Stimulated activated CD4-positive, alpha-beta T cell treated with anti-CD3 and anti-CD28 coated beads, Interleukin-1b, Interleukin-23, amount 100 ng/mL, for 24 hours (primary cell): Measurements from ENCODE around the gene PLAAT3.
"Not testable (repeated sequence)": the region's sequence is repeated elsewhere in the genome, so short reads cannot be mapped to it uniquely, and the experiment has no call there.

Source experiments
- DNase-seq, 4 experiments: peaks; one replicate each; pipeline ENCODE4 v3.0.0-alpha.2; 2020; ENCODE audit warnings: low read depth in 4 of 4, low spot score in 1 of 4

Gene PLAAT3

GRCh38 chr11:63547061-63547460, 67.2 kb downstream of the PLAAT3 start:
- DNase-seq, result no peak

- DNase-seq, result no peak
These were observed 70.5 kb downstream of the PLAAT3 start for GRCh38 chr11:63543711-63544110.

DNA sequence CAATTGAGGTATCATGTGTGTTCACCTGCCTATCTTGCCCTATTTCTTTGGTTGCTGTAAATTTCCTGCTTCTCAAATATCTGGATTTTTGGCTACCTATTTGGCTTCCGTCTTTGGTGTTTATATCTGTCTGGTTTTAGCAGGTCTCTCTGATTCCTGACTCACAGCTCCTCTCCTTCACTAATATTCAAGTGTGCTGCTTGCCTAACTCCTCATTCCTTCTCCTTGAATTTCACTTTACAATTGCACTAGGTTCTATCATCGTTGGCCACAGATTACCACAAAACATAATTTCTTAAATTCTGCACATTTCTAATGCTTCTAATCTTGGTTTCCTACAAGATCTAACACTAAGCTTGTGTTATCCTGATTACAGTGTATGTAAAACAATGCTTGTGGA, 71.7 kb downstream of the PLAAT3 start:
- DNase-seq, result not testable (repeated sequence)

DNA sequence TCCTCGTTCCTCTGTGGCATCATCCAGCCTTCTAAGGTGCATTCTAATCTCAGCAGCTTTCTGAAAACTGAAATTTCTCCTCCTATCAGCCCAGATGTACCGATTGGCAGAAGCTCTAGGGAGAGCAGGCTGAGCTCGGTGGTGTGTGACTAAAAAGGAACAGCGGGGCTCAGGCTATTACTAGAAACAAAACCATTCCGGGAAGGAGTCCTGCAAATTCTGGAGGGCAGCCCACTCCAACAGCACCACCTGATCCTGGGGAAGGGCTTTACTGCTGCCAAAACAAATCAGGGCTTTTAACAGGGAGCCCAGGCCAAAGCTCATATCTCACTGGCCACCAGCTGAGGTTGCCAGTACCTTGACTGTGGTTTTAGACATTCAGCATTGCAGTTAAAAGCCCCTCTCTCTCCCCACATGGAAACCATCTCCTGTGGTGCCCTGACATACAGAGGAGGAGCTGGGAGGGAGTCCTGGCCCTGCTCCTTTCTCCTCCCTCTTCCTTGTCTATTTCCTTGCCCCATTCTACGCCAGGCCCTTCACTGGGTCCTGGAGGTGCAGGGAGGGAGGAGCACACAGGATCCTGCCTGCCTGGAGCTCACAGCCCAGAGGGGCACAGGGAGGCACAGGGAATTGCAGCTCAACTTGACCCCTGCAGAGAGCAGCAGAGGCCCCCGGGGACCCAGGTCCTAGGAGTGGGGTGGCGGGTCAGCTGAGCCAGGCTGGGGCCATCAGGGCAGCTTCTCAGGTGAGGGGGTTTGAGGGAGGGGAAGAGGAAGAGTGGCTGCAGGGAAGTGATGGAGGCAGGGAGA, 76.7 kb downstream of the PLAAT3 start:
- no peak for DNase-seq

DNA sequence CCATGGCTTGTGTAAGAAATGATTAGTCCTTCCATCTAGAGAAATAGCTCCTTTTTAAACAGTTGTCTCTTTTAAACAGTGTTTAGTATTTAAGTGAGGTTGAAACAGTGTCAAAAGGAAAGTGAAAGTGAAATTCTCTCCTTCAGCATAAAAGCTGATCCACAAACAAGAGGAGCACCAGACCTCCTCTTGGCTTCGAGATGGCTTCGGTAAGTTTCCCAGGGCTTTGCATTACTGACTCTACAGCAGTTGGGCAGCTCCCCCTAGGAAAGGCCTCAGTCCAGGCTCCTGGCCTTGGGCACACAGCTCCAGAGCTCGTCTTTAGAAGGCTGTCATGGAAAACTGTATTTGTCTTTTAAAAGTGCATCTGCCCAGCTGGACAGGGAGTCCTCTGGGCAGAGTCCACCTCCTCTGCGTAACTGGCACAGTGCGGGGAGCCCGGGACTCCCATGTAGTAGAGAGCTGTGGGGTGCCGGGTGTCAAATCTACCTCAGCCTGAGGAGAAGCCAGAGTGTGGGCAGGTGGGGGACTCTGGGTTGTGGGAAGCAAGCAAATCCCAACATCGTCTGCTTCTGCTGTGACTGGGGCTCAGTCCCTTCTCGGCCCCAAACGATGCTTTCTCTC, 77.5 kb downstream of the PLAAT3 start, which contains the start of gene PLAAT4:
PLAAT4 (plus strand) TSS at position 140 of the 624 bp plus-strand sequence; CDS start at position 201, 61 bp downstream.
- DNase-seq, result no peak

DNA sequence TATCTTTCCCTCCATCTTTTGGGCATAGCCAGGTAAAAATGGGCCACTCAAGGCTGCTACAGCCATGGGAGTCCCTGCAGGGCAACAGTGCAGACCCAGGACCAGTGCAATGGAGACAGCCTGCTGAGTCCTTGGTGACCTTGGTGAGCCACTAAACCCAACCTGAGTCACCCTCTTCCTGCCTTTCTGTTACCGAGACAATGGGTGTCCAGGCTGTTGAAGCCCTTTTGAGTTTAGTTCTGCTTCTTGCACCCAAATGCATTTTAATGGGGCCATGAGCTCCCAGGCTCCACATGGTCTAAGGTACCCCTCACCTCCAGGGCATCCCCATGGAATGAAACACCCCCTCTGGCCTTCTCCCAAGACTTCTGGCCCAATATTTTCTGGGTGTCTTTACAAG, 78.5 kb downstream of the PLAAT3 start:
- no peak for DNase-seq

DNA sequence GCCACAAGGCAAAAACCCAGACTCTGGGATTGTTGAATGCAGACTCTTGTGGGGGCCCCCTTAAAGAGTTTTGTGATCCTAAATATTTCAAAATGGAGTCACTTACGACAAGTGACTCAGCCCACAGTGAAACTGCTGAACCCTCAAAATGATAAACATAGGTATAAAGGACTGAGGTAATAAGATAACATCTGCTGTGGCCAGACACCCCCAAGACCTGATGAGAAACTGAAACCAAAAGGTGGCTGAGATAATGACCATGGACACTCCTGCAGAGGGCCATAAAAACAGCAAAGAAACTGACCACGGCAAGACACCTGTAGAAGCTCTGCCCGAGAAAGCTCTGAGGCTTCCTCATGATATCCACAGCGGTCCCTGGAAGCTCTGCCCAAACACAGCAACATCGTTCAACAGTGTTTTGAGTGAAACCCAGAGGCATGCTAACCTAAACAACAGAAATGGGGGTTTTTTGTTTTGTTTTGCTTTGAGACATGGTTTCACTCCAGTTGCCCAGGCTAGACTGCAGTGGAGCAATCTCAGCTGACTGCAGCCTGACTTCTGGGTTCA, 79.3 kb downstream of the PLAAT3 start:
- no peak for DNase-seq

DNA sequence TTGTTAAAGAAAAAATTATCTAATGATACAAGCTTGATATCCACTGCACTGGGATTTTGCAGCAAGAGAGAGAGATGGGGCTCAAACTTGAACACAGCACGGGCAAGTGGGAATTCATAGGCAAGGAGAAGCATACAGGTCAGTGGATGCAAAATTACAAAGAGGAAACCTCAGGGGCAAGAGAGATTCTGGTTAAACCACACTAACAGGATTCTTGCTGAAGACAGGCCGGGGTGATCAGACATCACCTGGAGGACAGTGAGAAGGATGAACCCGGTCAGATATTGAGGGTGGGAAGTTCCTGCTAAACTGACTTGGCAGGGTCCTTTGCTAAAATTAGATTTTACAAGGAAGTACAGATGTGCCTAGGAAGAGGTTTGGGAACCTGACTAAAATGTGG, 80.2 kb downstream of the PLAAT3 start:
- no peak for DNase-seq

- DNase-seq, result no peak
These were observed 81.3 kb downstream of the PLAAT3 start for GRCh38 chr11:63532799-63533475.

DNA sequence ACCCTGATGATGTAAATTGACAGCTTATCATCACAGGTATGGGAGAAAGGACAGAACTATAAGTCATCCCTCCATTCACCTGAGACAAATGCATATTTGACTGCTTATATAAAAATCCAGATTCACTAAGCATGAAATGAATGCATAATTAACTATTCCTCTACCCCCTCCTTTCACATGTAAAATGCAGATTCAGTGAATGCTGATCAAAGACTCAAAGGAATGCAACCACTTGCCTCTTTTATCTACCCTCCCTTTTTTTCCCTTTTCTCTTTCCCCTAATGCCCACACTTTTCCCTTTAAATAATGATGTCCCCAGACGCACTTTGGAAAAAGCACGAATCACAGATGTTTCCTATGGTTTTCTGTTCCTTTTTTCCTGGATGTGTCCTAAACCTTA, 82.1 kb downstream of the PLAAT3 start:
- no peak for DNase-seq

DNA sequence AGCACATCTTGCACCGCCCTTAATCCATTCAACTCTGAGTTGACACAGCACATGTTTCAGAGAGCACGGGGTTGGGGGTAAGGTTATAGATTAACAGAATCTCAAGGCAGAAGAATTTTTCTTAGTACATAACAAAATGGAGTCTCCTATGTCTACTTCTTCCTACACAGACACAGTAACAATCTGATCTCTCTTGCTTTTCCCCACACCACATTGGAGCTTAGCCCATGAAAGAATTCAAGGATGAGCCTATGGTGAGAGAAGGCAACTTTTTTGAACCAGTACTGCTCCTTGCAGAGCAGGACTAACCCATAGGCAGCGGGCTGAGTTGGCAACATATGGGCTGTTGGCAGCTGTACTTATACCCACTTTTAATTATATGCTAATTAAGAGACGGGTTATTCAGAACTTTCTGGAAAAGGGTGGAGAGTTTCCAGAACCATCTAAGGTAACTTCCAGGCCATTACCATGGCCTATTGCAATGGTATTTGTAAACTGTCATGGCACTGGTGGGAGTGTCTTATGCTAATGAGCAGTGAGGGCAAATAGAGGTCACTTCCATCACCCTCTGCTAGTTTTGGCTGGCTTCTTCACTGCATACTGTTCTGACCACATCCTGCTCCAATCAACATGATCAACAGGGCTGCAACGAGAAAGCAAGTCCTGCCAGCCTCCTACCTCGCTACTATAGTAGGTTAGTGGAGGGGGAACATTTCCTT, 83.0 kb downstream of the PLAAT3 start:
- not testable (repeated sequence) for DNase-seq

GRCh38 chr11:63530021-63530420, 84.2 kb downstream of the PLAAT3 start:
- DNase-seq, result no peak

GRCh38 chr11:63529373-63529772, 84.9 kb downstream of the PLAAT3 start:
- not testable (repeated sequence) for DNase-seq

DNA sequence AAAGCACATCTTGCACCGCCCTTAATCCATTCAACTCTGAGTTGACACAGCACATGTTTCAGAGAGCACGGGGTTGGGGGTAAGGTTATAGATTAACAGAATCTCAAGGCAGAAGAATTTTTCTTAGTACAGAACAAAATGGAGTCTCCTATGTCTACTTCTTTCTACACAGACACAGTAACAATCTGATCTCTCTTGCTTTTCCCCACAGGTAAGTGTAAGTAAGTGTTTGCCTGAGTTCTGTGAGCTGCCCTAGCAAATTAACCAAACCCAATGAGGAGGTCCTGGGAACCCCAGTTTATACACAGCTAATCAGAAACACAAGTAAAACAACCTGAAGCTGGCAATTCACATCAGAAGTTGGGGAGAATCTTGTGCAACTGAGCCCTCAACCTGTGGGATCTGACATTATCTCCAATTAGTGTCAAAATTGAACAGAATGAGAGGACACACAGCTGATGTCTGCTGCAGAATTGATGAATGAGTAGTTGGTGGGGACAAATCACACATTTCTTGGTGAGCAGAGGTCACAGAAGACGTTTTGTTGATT, 85.4 kb downstream of the PLAAT3 start:
- not testable (repeated sequence) for DNase-seq

GRCh38 chr11:63528156-63528555, 86.1 kb downstream of the PLAAT3 start:
- not testable (repeated sequence) for DNase-seq

DNA sequence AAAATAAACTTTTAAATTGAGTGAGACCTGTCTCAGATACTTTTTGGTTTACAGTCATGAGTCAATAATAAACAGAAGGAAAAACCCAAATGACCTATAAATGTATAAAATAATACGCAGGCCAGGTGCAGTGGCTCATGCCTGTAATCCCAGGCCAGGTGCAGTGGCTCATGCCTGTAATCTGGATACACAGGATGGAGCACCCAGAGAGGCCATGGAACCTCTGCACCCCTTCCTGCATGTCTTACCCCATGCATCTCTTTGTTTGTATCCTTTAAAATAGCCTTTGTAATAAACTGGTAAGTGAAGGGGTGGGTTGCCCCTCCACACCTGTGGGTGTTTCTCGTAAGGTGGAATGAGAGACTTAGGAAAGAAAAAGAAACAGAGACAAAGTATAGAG, 86.6 kb downstream of the PLAAT3 start:
- DNase-seq, result no peak
